ENCODE data around the gene ULBP3. TPM values are rescaled to one million over a fixed set of nuclear protein-coding genes. Genes with fewer than 3 reads are reported as not detected.

ULBP3 gene
- total and polyA plus RNA-seq, 7 donors, result 0.15 to 0.67 (median 0.36) TPM

GRCh38 chr6:150115769-150116168 is 46.8 kb upstream of the ULBP3 start:
- intact Hi-C loops (cut with DNase I), result no loop called here
- WGBS, 3 donors, result 95 to 97% (median 97%) methylated on average over 25 of the region's 25 CpGs
- H3K36me3 ChIP-seq (ENCODE audit: insufficient read depth in 1 of 2, low read depth in 1 of 2), result no peaks in the 10 kb centered on the region
- H3K27me3 ChIP-seq (ENCODE audit: insufficient read depth in 3 of 3, low read length in 2 of 3), result no peaks in the 10 kb centered on the region
- no peaks in the 10 kb centered on the region for H3K4me1 ChIP-seq
- no peak overlapping the region for H3K4me3 ChIP-seq
- ATAC-seq (no peak), DNase-seq (no peak)
- TF ChIP-seq, protein P1, sequence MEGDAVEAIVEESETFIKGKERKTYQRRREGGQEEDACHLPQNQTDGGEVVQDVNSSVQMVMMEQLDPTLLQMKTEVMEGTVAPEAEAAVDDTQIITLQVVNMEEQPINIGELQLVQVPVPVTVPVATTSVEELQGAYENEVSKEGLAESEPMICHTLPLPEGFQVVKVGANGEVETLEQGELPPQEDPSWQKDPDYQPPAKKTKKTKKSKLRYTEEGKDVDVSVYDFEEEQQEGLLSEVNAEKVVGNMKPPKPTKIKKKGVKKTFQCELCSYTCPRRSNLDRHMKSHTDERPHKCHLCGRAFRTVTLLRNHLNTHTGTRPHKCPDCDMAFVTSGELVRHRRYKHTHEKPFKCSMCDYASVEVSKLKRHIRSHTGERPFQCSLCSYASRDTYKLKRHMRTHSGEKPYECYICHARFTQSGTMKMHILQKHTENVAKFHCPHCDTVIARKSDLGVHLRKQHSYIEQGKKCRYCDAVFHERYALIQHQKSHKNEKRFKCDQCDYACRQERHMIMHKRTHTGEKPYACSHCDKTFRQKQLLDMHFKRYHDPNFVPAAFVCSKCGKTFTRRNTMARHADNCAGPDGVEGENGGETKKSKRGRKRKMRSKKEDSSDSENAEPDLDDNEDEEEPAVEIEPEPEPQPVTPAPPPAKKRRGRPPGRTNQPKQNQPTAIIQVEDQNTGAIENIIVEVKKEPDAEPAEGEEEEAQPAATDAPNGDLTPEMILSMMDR (IDR thresholded peaks at IDR 0.05), result no peak
- H3K27ac ChIP-seq, result no peak overlapping the region
- no peaks in the 10 kb centered on the region for H3K9me3 ChIP-seq

DNA sequence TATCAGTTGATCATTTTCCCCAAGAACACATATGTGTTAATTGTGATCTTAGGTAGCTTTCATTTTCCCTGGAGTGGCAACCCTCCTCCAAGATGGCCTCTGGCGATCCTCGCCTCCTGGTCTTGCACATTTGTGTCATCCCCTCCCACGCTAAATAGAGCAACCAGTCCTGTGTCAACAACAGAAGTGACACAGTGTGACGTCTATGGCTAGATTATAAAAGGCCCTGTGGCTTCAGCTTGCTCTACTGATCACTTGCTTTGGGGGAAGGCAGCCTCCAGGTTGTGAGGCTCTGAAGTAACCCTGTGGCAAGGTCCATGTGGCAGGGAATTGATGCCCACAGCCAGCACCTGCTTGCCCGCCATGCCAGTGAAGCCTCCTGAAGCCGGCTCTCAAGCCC is 43.3 kb upstream of the ULBP3 start:
- no peaks in the 10 kb centered on the region for H3K27me3 ChIP-seq (ENCODE audit: insufficient read depth in 3 of 3, low read length in 2 of 3)
- no peaks in the 10 kb centered on the region for H3K4me1 ChIP-seq
- intact Hi-C loops (cut with DNase I), result no loop called here
- TF ChIP-seq, protein P1 (IDR thresholded peaks at IDR 0.05), result no peak
- 80 to 92% (median 91%) methylated on average over 6 of the region's 6 CpGs for WGBS, 3 donors
- no peaks in the 10 kb centered on the region for H3K9me3 ChIP-seq
- H3K36me3 ChIP-seq (ENCODE audit: insufficient read depth in 1 of 2, low read depth in 1 of 2), result no peaks in the 10 kb centered on the region
- ATAC-seq (no peak), DNase-seq (no peak)
- no peak overlapping the region for H3K27ac ChIP-seq
- H3K4me3 ChIP-seq, result no peak overlapping the region

GRCh38 chr6:150102750-150103270 is 33.9 kb upstream of the ULBP3 start:
- no peaks in the 10 kb centered on the region for H3K36me3 ChIP-seq (ENCODE audit: insufficient read depth in 1 of 2, low read depth in 1 of 2)
- TF ChIP-seq, protein P1 (IDR thresholded peaks at IDR 0.05), result no peak
- DNase-seq, result no peak
- H3K27me3 ChIP-seq (ENCODE audit: insufficient read depth in 3 of 3, low read length in 2 of 3), result no peaks in the 10 kb centered on the region
- ATAC-seq, result no peak
- intact Hi-C loops (cut with DNase I), result no loop called here
- no peaks in the 10 kb centered on the region for H3K9me3 ChIP-seq
- no peaks in the 10 kb centered on the region for H3K4me1 ChIP-seq
- H3K4me3 ChIP-seq, result no peak overlapping the region
- 94 to 95% (median 95%) methylated on average over 4 of the region's 4 CpGs for WGBS, 3 donors
- H3K27ac ChIP-seq, result no peak overlapping the region

- Histone ChIP-seq H3K27me3 (ENCODE audit: insufficient read depth in 3 of 3, low read length in 2 of 3) (no peaks in the 10 kb centered on the region), H3K4me3 (no peak overlapping the region), H3K27ac (no peak overlapping the region), H3K4me1 (no peaks in the 10 kb centered on the region), H3K9me3 (no peaks in the 10 kb centered on the region), H3K36me3 (ENCODE audit: insufficient read depth in 1 of 2, low read depth in 1 of 2) (no peaks in the 10 kb centered on the region)
- ATAC-seq, result no peak
- intact Hi-C loops (cut with DNase I), result no loop called here
- WGBS, 3 donors, result 90 to 93% (median 92%) methylated on average over 19 of the region's 19 CpGs
- no peak for DNase-seq
- TF ChIP-seq, protein P1 (IDR thresholded peaks at IDR 0.05), result no peak
Observed at GRCh38 chr6:150100745-150101144, 31.8 kb upstream of the ULBP3 start.

DNA sequence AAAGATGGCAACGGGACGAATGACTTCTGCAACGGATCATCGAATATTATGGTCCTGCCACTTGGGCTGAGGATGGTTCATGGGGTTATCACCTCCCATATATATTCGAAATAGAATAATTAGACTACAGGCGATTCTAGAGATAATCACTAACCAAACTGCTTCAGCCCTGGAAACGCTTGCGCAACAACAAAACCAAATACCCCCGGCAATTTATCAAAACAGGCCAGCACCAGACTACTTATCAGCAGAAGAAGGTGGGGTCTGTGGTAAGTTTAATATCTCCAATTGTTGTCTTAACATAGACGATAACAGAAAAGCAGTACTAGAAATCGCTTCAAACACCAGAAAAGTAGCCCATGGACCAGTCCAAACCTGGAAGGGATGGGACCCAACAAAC is 31.0 kb upstream of the ULBP3 start:
- WGBS, 3 donors, result 93 to 97% (median 96%) methylated on average over 11 of the region's 11 CpGs
- Histone ChIP-seq H3K9me3 (no peaks in the 10 kb centered on the region), H3K36me3 (ENCODE audit: insufficient read depth in 1 of 2, low read depth in 1 of 2) (no peaks in the 10 kb centered on the region), H3K4me3 (no peak overlapping the region), H3K27me3 (ENCODE audit: insufficient read depth in 3 of 3, low read length in 2 of 3) (no peaks in the 10 kb centered on the region), H3K4me1 (no peaks in the 10 kb centered on the region), H3K27ac (no peak overlapping the region)
- intact Hi-C loops (cut with DNase I), result no loop called here
- no peak for DNase-seq
- TF ChIP-seq, protein P1 (IDR thresholded peaks at IDR 0.05), result no peak
- no peak for ATAC-seq
